GM21619 (cell line): Measurements from ENCODE around the gene ZNF598.
"Not testable (repeated sequence)": the region's sequence is repeated elsewhere in the genome, so short reads cannot be mapped to it uniquely, and the experiment has no call there.

Experiments used
- ATAC-seq: cut with Tn5 transposase; IDR thresholded peaks from one replicate; pipeline ENCODE4 v1.9.1; 2021; ENCODE audit not compliant: unreplicated experiment

The ZNF598 gene

DNA sequence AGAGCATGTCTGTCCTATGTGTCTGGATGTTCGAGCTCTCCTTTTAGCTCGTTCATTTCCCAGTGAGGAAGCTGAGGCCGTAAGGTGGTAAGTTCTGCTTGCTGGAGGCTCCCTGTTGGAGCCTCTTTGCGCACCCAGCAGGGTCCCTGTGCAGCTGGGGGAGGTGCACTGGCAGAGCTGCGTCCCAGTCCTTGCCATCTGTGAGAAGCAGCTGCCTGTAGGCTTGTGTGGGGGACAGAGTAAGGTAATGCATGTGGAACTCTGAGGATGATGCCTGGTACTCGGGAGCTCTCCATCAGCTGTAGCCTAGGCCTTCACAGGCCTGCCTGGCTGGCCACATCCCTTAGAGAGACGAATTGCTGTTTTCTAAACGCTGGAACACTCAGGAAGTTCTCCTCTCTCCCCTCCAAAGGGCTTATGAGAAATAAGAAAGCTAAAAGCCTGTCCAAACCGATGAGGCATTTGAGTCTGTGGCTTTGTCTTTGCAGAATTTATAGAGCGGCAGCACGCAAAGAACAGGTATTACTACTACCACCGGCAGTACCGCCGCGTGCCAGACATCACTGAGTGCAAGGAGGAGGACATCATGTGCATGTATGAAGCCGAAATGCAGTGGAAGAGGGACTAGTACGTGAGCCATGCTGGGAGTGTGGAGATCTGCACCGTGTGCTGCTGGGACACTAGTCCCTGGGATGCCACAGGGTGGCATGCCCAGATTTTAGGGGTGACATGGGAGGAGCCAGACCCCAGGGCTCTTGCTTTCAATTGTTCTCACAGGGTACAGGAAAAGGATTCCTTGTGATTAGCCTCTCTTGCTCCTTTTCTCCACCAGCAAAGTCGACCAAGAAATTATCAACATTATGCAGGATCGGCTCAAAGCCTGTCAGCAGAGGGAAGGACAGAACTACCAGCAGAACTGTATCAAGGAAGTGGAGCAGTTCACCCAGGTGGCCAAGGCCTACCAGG is 48.7 kb downstream of the ZNF598 start:
- no peak for ATAC-seq

DNA sequence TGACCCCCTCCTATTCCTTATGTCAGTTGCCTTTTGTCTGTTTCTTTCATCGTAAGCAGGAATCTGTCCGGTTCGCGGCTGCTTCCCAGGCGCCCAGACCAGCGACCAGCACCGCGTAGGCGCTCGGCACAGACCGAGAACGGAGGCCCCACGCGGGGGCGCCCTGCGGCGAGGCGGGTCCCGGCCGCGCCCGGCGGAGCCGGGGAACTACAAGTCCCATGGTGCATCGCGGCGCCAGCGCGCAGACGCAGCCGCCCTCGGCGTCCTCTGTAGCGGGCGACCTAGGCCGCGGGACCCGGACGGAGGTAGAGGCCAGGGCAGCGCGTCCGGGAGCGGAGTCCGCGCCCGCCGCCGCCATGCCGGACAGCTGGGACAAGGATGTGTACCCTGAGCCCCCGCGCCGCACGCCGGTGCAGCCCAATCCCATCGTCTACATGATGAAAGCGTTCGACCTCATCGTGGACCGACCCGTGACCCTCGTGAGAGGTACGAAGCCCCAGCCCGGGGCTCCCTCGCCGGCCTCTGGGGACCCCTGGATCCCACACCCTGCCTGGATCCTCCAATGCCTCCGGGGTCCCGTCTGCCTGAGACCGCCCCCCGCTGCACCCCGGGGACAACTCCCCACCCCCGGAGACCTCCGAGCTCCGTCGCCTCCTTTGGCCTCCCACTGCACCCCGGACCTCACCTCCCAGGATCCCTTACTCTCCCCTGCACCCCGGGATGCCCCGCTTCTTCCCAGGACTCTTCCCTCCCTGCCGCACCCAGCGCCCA is 50.2 kb downstream of the ZNF598 start, which contains the start of gene NDUFB10:
Gene NDUFB10 (plus strand): TSS at position 270 of the 771 bp plus-strand sequence. CDS start 87 bp downstream, at position 357.
- peak; percentile 79 for ATAC-seq

DNA sequence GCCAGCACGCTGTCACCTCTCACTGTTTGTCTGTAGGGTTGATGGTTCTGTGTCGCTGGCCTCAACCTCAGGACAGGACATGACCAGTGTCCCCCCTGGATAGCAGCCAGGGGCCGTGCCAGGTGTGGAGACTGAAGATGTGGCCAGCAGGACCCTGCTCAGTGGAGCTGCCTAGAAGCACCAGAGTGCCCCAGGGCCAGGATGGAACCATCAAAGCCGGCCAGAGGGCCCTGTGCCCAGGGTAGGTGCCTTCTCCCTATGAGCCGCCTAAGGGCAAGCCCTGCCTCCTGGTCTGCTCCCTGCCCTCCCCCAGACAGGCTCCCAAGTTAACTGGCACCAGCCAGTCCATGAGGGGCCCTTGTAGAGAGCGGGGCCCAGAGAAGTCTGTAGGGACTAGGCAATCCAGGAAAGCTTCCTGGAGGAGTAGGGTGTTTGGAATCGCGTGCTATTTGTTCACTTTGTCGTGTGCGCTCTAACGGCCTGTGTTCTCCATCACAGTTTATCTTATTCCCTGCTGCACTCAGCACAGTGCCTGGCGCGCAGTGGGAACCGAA is 50.8 kb downstream of the ZNF598 start:
- no peak for ATAC-seq

DNA sequence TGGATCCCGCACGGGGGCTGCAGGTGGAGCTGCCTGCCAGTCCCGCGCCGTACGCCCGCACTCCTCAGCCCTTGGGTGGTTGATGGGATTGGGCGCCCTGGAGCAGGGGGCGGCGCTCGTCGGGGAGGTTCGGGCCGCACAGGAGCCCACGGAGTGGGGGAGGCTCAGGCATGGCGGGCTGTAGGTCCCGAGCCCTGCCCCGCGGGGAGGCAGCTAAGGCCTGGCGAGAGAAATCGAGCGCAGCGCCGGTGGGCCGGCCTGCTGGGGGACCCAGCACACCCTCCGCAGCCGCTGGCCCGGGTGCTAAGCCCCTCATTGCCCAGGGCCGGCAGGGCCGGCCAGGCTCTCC is 51.5 kb downstream of the ZNF598 start:
- not testable (repeated sequence) for ATAC-seq

DNA sequence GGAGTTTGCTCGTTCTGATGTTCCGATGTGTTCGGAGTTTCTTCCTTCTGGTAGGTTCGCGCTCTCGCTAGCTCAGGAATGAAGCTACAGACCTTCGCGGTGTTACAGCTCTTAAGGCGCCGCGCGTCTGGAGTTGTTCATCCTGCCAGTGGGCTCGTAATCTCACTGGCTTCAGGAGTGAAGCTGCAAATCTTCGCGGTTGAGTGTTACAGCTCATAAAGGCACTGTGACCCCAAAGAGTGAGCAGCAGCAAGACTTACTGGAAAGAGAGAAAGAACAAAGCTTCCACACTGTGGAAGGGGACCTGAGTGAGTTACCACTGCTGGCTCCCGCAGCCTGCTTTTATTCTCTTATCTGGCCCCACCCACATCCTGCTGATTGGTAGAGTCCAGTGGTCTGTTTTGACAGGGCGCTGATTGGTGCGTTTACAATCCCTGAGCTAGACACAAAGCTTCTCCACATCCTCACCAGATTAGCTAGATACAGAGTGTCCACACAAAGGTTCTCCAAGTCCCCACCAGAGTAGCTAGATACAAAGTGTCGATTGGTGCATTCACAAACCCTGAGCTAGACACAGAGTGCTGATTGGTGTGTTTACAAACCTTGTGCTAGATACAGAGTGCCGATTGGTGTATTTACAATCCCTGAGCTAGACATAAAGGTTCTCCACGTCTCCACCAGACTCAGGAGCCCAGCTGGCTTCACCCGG is 52.0 kb downstream of the ZNF598 start:
- not testable (repeated sequence) for ATAC-seq

DNA sequence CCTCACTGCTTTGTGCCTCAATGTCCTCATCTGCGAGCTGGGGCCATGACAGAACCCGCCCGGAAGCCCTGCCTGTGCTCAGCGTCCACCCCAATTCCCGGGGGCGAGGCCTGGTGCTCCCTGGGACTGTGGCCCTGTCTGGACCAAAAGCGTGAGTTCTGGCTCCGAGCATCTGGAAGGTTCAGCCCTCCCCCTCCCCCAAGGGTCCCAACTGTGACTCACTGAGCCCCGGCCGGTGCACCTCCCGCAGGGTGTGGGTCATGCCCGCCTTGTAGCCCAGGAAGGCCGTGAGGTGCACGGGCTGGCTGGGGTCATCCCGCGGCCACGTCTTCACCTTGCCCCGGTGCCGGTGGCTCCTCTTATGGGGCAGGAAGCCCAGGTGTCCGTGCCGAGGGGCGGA is 55.9 kb downstream of the ZNF598 start:
- ATAC-seq, result no peak

DNA sequence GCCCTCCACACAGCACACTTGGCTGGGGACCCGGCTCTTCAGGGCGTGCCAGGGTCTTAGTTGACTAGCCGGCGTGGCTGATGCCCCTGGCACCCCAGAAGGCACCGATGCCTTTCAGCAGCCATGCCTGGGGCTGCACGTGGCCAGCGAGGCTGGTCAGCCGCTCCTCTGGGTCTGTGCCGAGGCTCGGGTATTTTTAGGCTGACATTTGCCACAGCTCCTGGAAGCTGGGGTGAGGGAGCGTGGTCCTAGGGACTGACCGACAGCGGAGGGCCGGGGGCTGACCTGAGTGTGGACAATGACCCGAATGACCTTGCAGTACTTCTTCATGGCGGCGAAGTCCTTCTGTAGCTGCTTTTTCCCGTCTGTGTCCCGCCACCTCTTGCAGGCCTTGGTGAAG is 59.1 kb downstream of the ZNF598 start:
- ATAC-seq, result no peak

DNA sequence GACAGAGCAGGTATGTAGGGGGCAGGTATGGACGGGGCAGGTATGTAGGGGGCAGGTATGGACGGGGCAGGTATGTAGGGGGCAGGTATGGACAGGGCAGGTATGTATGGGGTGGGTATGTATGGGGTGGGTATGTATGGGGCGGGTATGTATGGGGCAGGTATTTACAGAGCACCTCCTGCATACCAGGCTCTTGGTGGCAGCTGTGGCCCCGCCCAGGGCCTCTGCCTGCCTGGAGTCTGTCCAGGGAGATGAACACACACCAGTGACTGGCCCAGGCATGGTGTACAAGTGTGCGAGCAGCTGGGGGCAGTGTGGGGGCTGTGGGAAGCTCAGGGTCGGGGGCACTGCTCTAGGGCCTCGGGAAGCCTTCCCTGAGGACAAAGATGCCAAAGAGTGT is 59.6 kb downstream of the ZNF598 start:
- no peak for ATAC-seq

DNA sequence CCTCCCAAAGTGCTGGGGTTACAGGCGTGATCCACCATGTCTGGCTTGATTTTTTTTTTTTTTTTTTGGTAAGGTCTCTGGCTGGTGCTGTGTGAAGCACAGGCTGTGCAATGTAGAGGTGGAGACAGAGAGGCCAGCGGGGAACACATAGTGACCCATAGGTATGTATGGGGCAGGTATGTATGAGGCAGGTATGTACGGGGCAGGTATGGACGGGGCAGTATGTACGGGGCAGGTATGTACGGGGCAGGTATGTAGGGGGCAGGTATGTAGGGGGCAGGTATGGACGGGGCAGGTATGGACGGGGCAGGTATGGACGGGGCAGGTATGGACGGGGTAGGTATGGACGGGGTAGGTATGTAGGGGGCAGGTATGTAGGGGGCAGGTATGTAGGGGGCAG is 60.1 kb downstream of the ZNF598 start:
- no peak for ATAC-seq
